Thoracic aorta (tissue), 2 donors: ENCODE data around the gene CKAP2L. TPM values are rescaled to one million over a fixed set of nuclear protein-coding genes. Genes with fewer than 3 reads are reported as not detected.

Experiments
- ATAC-seq: fragments of 150-250 bp; one replicate; pipeline ENCODE4 v1.8.0; 2017; ENCODE audit warnings: low read depth; ENCODE audit not compliant: insufficient number of reproducible peaks, low FRiP score
- DNase-seq: peaks from one replicate; pipeline ENCODE4 v3.0.0-alpha.2; 2020; ENCODE audit warnings: low spot score
- H3K27ac ChIP-seq, 2 donors: fragments of 200-600 bp; sonication (generic); 1 replicate in 1 of 2; 2 replicates in 1 of 2; pipeline ENCODE4 v1.5.1; 2016; ENCODE audit warnings: mild to moderate bottlenecking in 2 of 2, moderate library complexity in 2 of 2
- H3K27me3 ChIP-seq: fragments of 200-600 bp; sonication (generic); replicated peaks from 2 replicates; pipeline ENCODE4 v1.6.0; 2016; ENCODE audit warnings: mild to moderate bottlenecking; ENCODE audit not compliant: insufficient read depth
- H3K36me3 ChIP-seq: fragments of 200-600 bp; sonication (generic); one replicate; pipeline ENCODE4 v1.5.1; 2016
- H3K4me1 ChIP-seq, 2 donors: fragments of 200-600 bp; sonication (generic); 1 replicate in 1 of 2; 2 replicates in 1 of 2; pipeline versions ENCODE4 v1.5.1 to v1.6.0; 2016; ENCODE audit warnings: low read depth in 2 of 2, mild to moderate bottlenecking in 1 of 2; ENCODE audit not compliant: control insufficient read depth in 1 of 2
- H3K4me3 ChIP-seq: fragments of 200-600 bp; sonication (generic); 2 replicates; pipeline ENCODE4 v1.5.1; 2016; ENCODE audit warnings: mild to moderate bottlenecking
- H3K9me3 ChIP-seq: fragments of 200-600 bp; sonication (generic); 2 replicates; pipeline ENCODE4 v1.5.1; 2016
- total RNA-seq, 2 donors: library from RNA; depleted of rRNA; stranded (reverse); fragments of >200 nt; gene quantifications; one replicate each; pipeline versions ENCODE4 v1.1.0 to v1.2.3, GENCODE V29; 2016
- TF ChIP-seq, protein P1 (sequence below): fragments of 200-600 bp; sonication (generic); IDR thresholded peaks from one replicate; pipeline ENCODE4 v1.5.1; 2019; ENCODE audit warnings: antibody characterized with exemption

Gene CKAP2L
- total RNA-seq, 2 donors from 2014 or later: 1.3 TPM; not detected in 1

DNA sequence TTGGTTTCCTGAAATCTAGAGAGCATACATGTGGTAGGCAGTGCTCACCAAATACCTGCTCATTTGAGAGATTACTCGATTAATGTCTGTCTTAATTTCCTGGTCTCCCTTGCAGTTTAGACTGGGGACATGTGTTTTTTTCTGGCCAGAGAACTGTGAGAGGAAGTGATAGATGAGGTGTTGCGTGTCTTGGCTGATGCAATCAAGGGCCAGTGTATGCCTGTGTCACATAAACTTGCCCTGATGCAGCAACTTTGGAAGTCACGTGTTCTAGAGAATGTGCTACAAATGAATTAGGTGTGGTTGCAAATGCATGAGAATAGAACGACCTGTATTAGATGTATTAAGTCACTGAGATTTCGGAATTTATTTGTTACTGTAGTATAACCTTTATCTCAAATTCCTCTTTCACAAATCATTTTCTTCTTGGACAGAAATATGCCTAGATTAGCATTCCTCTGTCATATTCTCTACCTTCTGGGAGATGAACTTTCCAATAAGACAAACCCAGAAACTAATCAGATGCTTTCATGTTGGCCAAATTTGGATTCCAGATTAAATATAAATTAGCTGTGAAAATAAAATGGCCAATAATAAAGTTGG lies 29.8 kb upstream of the CKAP2L start:
- DNase-seq (peak; percentile 15), ATAC-seq (no peak)
- Histone ChIP-seq H3K27me3 (no peaks in the 10 kb centered on the region), H3K4me1 (no peaks in the 10 kb centered on the region), H3K9me3 (no peaks in the 10 kb centered on the region), H3K36me3 (no peaks in the 10 kb centered on the region), H3K27ac (no peak overlapping the region), H3K4me3 (no peak overlapping the region)
- TF ChIP-seq, protein P1, sequence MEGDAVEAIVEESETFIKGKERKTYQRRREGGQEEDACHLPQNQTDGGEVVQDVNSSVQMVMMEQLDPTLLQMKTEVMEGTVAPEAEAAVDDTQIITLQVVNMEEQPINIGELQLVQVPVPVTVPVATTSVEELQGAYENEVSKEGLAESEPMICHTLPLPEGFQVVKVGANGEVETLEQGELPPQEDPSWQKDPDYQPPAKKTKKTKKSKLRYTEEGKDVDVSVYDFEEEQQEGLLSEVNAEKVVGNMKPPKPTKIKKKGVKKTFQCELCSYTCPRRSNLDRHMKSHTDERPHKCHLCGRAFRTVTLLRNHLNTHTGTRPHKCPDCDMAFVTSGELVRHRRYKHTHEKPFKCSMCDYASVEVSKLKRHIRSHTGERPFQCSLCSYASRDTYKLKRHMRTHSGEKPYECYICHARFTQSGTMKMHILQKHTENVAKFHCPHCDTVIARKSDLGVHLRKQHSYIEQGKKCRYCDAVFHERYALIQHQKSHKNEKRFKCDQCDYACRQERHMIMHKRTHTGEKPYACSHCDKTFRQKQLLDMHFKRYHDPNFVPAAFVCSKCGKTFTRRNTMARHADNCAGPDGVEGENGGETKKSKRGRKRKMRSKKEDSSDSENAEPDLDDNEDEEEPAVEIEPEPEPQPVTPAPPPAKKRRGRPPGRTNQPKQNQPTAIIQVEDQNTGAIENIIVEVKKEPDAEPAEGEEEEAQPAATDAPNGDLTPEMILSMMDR: no peak

DNA sequence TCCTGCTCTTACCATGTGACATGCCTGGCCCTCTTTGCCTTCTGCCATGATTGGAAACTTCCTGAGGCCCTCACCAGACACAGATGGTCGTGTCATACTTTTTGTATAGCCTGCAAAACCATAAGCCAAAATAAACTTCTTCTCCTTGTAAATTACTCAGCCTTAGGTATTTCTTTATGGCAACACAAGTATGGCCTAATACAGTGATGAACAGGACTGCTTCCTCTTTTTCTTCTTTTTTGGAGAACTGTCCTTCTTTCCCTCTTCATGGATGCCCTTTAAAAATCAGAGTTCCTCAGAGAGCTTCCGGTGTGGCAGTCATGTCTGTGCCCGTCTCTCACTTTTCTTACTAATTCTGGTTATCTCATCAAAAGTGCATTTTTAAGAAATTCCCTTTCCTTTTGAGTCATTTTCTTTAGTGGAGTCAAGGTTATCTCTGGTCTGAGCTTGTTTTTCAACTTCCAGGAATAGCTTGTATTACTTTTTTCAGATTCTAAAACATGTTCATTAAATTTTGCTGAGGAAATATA lies 29.1 kb upstream of the CKAP2L start:
- no peaks in the 10 kb centered on the region for H3K36me3 ChIP-seq
- H3K27ac ChIP-seq: no peak overlapping the region
- H3K4me1 ChIP-seq: no peaks in the 10 kb centered on the region
- H3K9me3 ChIP-seq: no peaks in the 10 kb centered on the region
- H3K27me3 ChIP-seq: no peaks in the 10 kb centered on the region
- DNase-seq: no peak
- ATAC-seq: no peak
- H3K4me3 ChIP-seq: no peak overlapping the region
- TF ChIP-seq, protein P1: no peak

DNA sequence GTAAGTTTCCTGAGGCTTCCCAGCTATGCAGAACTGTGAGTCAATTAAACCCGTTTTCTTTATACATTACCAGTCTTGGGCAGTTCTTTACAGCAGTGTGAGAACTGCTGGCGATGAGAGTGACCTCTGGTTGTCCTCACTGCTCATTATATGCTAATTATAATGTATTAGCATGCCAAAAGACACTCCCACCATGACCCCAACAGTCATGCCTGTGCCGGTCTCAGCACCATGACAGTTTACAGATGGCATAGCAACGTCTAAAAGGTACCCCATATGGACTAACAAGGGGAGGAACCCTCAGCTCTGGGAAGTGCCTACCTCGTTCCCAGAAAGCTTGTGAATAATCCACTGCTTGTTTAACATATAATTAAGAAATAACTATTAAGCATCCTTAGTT lies 28.0 kb upstream of the CKAP2L start:
- TF ChIP-seq, protein P1: no peak
- Histone ChIP-seq H3K4me3 (no peak overlapping the region), H3K27ac (no peak overlapping the region), H3K36me3 (no peaks in the 10 kb centered on the region), H3K4me1 (no peaks in the 10 kb centered on the region), H3K9me3 (no peaks in the 10 kb centered on the region), H3K27me3 (no peaks in the 10 kb centered on the region)
- no peak for DNase-seq
- ATAC-seq: no peak

DNA sequence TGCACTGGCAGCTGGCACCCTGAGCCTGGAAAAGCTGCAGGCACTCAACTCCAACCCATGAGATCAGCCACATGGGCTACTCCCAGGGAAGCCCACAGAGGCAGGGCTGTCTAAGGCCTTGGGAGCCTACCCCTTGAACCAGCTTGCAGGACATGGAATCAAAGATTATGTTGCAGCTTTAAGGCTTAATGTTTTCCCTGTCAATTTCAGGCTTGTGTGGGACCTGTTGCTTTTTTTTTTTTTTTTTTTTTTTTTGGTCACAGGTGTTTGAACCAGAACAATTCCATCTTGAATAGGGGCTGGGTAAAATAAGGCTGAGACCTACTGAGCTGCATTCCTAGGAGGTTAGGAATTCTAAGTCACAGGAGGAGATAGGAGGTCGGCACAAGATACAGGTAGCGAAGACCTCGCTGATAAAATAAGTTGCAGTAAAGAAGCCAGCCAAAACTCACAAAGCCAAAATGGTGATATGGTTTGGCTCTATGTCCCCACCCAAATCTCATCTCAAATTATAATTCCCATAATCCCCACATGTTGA lies 27.4 kb upstream of the CKAP2L start:
- Histone ChIP-seq H3K4me1 (no peaks in the 10 kb centered on the region), H3K36me3 (no peaks in the 10 kb centered on the region), H3K27me3 (no peaks in the 10 kb centered on the region), H3K4me3 (no peak overlapping the region), H3K9me3 (no peaks in the 10 kb centered on the region), H3K27ac (no peak overlapping the region)
- TF ChIP-seq, protein P1: no peak
- no peak for DNase-seq
- no peak for ATAC-seq

DNA sequence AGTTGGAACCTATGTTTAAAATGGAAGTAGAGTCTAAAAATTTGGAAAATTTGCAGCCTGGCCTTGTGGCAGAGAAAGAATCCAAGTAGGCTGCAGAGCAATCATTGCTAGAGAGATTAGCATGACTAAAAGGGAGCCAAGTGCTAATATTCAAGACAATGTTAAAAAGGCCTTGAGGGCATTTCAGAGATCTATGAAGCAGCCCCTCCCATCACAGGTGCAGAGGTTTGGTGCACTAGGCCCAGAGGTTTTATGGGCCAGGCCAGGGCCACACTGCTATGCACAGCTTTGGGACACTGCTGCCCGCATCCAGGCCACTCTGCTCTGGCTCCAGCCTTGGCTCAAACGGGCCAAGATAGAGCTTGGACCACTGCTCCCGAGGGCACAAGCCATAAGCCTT lies 26.6 kb upstream of the CKAP2L start:
- Histone ChIP-seq H3K4me3 (no peak overlapping the region), H3K4me1 (no peaks in the 10 kb centered on the region), H3K36me3 (no peaks in the 10 kb centered on the region), H3K27ac (no peak overlapping the region), H3K27me3 (no peaks in the 10 kb centered on the region), H3K9me3 (no peaks in the 10 kb centered on the region)
- TF ChIP-seq, protein P1: no peak
- DNase-seq (no peak), ATAC-seq (no peak)
